ENCODE data around the gene OR6A2. TPM values are rescaled to one million over a fixed set of nuclear protein-coding genes. Genes with fewer than 3 reads are reported as not detected.

The OR6A2 gene
- total and polyA plus RNA-seq, 9 of the 15 experiments (the other 6 are each of a cell fraction or from before 2014, with no cell fraction given), result 0.04 to 0.69 (median 0.35) TPM; not detected in 2

DNA sequence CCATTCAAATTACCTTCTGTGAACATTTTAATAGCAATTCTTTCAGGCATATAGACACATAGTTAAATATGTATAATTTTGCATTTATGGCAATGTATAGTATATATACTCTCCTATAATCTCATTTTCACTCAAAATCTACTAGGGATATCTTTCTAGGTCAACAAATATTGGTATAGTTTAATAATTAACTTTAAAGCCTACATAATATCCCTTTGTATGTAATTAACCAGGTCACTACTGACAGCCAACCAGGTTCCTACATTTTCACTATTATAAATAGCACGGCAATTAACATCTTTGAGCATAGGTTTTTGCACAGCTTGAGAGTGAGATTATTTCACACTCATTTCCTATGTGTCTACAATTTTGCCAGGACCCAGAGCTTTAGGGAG lies 43.5 kb downstream of the OR6A2 start:
- no peaks in the 10 kb centered on the region for H3K27me3 ChIP-seq (ENCODE audit: control insufficient read depth in 2 of 2, insufficient read depth in 2 of 2, low read length in 2 of 2)
- POLR2A ChIA-PET, result interaction anchor here (0.6 to 1.7 kb wide), 4 partner anchors 10 to 374 kb away, joined by 3 to 10 read pairs (median 3); partner anchors contain the start of gene OR2AG2
- TF ChIP-seq STAT5B (CRISPR knock-in tag; IDR thresholded peaks at IDR 0.05), result no peak
- TF ChIP-seq ZNF583 (CRISPR knock-in tag; IDR thresholded peaks at IDR 0.05), result no peak
- no peak for TF ChIP-seq PKNOX1 (IDR thresholded peaks at IDR 0.05)
- no peak for TF ChIP-seq SMAD3 (CRISPR knock-in tag; conservative IDR thresholded peaks at IDR 0.05)
- TF ChIP-seq POLR3G (IDR thresholded peaks at IDR 0.05; ENCODE audit: extremely low read depth, insufficient read length, insufficient replicate concordance), result no peak
- TF ChIP-seq ILK (tag; IDR thresholded peaks at IDR 0.05; ENCODE audit: borderline replicate concordance, low read depth), result no peak
- no peak for TF ChIP-seq ZNF407 (IDR thresholded peaks at IDR 0.05; ENCODE audit: low read depth)
- no peak for TF ChIP-seq PURB (CRISPR knock-in tag; IDR thresholded peaks at IDR 0.05; ENCODE audit: low read depth)
- TF ChIP-seq E2F4 (CRISPR knock-in tag; IDR thresholded peaks at IDR 0.05; ENCODE audit: low read depth), result no peak

More for the DNA sequence above, 43.5 kb downstream of the OR6A2 start:
- FAIRE-seq (no peak), DNase-seq (ENCODE audit: extremely low read depth in 1 of 4, low spot score in 3 of 4) (no peak), ATAC-seq (no peak)
- Histone ChIP-seq H3K27ac (ENCODE audit: extremely low read depth, low read depth, low read length) (no peak overlapping the region), H3K9me3 (replicated peaks; ENCODE audit: control insufficient read depth, insufficient read depth, low read depth, low read length) (no peaks in the 10 kb centered on the region), H3K4me3 (no peak overlapping the region), H4K20me1 (replicated peaks; ENCODE audit: control insufficient read depth, insufficient read depth, low read length) (no peaks in the 10 kb centered on the region), H3K4me2 (ENCODE audit: insufficient read depth, low read length) (no peak overlapping the region), H3K36me3 (ENCODE audit: control insufficient read depth, insufficient read depth, low read length) (no peaks in the 10 kb centered on the region), H3K9me1 (ENCODE audit: control insufficient read depth, insufficient read depth, low read length) (no peaks in the 10 kb centered on the region), H3K9ac (ENCODE audit: insufficient read depth in 1 of 2, low read depth in 2 of 2, low read length in 2 of 2) (no peak overlapping the region), H3K79me2 (ENCODE audit: control insufficient read depth, insufficient read depth, low read length) (no peaks in the 10 kb centered on the region), H2AFZ (ENCODE audit: low read depth, low read length) (no peak overlapping the region), H3K4me1 (replicated peaks in 1 of 2; ENCODE audit: control insufficient read depth in 2 of 2, insufficient read depth in 2 of 2, low read length in 2 of 2) (no peaks in the 10 kb centered on the region)
- intact Hi-C loops (cut with micrococcal nuclease) (loop anchor here (5.0 kb wide), 1 partner anchor 379 kb away; no protein-coding TSS in a partner anchor), in situ Hi-C loops (cut with MboI) (no loop called here)
- 36% methylated on average over 1 of the region's 1 CpG for WGBS (ENCODE audit: insufficient coverage, low coverage, missing lambda C conversion rate)
- CTCF ChIA-PET (ENCODE audit: low intra/inter-chr PET ratio), result interaction anchor here (1.1 to 2.1 kb wide), 6 partner anchors 18 to 377 kb away, joined by 3 to 18 read pairs (median 7); no protein-coding TSS in a partner anchor
- BruUV-seq (replicated peaks), result no TSS peak
